ENCODE measurements around the gene LDHAL6B. TPM values are rescaled to one million over a fixed set of nuclear protein-coding genes. Genes with fewer than 3 reads are reported as not detected.

Gene LDHAL6B
- total RNA-seq, 4 donors from 2014 or later: not detected

DNA sequence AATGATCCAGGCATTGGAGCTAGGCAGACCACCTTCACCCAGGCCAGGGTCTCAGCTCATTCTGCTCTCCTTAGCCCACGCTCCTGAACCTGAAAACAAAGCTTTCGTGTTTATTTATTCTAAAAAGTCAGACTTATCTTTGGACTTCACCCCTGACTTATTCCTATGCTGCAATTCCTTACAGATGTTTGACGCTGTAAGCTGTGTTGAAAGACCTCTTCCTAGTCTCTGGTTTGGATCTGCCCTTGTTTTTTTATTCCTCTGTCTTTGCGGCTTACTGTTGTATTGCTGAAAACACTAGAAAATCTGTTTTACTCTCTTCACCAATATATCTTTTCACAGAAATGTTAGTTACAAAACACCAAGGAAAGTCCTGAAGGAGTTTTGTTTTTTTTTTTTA is 40.5 kb upstream of the LDHAL6B start:
- TF ChIP-seq, protein P1, sequence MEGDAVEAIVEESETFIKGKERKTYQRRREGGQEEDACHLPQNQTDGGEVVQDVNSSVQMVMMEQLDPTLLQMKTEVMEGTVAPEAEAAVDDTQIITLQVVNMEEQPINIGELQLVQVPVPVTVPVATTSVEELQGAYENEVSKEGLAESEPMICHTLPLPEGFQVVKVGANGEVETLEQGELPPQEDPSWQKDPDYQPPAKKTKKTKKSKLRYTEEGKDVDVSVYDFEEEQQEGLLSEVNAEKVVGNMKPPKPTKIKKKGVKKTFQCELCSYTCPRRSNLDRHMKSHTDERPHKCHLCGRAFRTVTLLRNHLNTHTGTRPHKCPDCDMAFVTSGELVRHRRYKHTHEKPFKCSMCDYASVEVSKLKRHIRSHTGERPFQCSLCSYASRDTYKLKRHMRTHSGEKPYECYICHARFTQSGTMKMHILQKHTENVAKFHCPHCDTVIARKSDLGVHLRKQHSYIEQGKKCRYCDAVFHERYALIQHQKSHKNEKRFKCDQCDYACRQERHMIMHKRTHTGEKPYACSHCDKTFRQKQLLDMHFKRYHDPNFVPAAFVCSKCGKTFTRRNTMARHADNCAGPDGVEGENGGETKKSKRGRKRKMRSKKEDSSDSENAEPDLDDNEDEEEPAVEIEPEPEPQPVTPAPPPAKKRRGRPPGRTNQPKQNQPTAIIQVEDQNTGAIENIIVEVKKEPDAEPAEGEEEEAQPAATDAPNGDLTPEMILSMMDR (IDR thresholded peaks at IDR 0.05; ENCODE audit: low read depth): no peak

DNA sequence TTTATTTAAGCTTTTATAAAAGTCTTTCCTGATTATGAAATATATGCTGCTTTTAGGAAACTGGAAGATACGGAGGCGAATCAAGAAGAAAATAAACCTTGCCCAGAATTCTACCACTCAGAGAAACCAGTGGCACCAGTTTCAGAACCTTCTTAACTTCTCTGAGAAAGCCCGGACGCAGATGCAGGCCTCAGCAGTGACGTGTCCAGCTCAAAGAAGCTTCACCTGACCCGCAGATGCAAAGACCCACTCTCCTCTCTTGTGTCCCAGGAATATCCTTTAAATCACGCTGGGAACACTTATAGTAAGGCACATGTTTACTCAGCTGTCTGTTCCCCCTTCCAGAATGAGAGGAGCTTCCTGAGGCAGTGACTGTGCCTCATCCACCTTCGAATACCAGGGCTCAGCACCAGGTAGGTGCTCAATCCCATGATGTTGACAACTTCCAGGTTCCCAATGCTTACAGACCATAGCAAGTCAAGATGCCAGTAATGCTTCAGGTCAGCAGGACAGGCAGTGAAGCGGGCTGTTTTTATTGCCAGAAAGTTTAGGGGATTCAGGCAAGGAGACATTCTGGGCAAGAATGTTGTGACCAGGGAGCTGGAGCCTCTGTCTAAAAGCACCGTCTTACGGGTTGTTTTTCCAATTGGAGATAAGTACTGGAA is 39.9 kb upstream of the LDHAL6B start:
- TF ChIP-seq, protein P1 (IDR thresholded peaks at IDR 0.05; ENCODE audit: low read depth): no peak

DNA sequence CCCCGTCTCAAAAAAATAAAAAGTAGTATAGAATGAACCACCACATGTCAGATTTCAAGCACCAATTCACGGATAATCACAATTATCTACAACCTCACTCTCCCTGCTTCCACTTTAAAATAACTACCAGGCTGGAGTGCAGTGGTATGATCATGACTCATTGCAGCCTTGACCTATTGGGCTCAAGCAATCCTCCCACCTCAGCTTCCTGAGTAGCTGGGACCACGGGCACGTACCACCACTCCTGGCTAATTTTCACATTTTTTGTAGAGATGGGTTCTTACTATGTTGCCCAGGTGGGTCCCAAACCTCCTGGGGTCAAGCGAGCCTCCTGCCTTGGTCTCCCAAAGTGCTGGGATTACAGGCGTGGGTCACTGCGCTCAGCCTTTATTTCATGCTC is 38.1 kb upstream of the LDHAL6B start:
- TF ChIP-seq, protein P1 (IDR thresholded peaks at IDR 0.05; ENCODE audit: low read depth): no peak

DNA sequence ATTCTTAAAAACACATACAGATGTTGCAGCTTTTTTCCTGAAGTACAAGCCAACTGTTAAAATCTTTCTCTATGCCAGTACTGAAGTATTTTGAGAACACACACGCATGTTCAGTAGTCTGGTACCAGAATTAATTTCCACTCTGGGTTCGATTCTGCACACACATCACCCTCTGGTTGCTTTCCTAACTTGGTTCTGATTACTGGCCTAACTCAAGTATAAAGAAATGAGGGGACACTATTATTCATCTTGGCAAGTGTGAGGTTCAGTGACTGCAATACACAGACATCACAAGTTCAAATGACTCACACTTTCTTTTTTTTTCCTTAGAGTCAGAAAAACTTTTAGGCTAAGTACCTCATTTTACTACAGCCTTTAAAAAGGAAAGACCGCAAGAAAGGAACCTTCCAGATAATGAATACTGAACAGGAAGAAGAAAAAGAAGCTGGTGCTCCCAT is 37.4 kb upstream of the LDHAL6B start:
- TF ChIP-seq, protein P1 (IDR thresholded peaks at IDR 0.05; ENCODE audit: low read depth): no peak

DNA sequence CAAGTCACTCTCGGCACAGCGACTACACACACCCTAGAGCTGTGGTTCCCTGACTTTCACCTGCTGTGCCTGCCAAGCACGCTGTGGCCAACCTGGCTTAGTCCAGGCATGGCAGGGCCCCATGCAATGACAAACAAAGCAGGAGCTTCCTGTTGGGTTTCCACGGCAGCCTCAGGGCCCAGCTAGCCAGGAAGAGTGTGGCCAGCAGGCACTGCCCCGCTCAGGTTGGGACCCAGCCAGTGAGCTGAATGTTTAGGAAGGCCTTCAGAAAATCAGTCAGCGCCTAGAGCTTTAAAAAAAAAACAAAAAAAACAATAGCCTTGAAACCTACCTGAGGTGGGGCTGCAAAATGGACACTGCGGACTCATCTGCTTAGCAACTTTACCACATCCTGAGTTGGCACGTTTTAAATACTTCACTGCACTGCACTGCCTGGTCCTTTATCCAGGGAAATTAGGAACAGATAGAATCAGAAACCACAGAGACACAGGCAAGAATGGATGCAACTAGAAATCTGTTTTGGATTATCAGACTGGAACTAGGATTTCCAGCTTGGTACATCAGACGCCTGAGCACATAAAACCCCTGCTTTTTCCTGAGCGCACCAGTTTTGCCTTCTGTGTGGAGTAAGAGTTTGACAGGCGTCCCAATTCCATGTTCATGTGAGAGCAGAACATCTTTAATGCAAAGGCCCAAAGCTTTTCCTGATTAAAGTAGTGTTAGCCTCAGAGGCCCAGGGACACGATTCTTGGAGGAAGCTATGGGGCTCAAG is 36.2 kb upstream of the LDHAL6B start:
- TF ChIP-seq, protein P1 (IDR thresholded peaks at IDR 0.05; ENCODE audit: low read depth): no peak

DNA sequence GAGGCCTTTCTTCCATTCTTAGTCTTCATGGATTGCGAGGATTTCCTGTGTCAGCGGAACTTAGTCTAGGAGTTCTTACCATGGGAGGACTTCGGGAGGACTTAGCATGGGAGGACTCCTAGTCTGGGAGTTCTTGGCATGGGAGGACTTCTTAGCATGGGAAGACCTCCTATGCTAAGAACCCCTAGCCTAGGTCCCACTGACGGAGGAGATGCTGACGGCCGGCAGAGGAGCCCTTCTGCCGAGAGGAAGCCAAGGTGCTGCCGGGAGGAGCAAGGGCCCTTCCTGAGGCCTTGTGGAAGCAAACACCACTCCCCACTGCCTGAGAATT is 35.6 kb upstream of the LDHAL6B start:
- TF ChIP-seq, protein P1 (IDR thresholded peaks at IDR 0.05; ENCODE audit: low read depth): no peak

DNA sequence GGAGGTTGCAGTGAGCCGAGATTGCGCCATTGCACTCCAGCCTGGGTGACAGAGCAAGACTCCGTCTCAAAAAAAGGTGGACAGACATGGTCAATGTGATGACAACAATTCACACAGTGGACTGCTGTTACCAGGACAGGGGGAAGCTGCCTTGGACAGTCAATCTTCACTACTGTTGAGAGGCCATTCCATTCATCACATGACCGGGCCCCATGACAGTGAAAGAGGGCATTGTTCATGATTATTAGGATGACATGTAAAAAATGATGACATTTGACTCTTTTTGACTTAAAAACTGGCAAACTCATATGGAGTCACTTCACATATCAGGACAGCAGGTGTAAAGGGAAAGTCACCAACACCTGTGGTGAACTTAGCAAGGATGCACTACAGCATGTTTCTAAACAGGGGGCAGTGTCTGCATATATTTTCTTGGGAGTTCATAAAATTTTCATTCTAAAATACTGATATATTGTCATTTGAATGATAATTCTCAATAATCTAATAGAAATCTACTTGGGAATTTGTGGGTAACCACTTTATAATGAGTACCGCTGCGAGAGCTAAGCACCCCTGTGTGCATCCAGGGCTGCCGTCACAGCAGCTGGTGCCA is 34.2 kb upstream of the LDHAL6B start:
- TF ChIP-seq, protein P1 (IDR thresholded peaks at IDR 0.05; ENCODE audit: low read depth): no peak

Data from subcutaneous adipose tissue (tissue), 4 donors.